ENCODE data around the gene CHST3.

DNA sequence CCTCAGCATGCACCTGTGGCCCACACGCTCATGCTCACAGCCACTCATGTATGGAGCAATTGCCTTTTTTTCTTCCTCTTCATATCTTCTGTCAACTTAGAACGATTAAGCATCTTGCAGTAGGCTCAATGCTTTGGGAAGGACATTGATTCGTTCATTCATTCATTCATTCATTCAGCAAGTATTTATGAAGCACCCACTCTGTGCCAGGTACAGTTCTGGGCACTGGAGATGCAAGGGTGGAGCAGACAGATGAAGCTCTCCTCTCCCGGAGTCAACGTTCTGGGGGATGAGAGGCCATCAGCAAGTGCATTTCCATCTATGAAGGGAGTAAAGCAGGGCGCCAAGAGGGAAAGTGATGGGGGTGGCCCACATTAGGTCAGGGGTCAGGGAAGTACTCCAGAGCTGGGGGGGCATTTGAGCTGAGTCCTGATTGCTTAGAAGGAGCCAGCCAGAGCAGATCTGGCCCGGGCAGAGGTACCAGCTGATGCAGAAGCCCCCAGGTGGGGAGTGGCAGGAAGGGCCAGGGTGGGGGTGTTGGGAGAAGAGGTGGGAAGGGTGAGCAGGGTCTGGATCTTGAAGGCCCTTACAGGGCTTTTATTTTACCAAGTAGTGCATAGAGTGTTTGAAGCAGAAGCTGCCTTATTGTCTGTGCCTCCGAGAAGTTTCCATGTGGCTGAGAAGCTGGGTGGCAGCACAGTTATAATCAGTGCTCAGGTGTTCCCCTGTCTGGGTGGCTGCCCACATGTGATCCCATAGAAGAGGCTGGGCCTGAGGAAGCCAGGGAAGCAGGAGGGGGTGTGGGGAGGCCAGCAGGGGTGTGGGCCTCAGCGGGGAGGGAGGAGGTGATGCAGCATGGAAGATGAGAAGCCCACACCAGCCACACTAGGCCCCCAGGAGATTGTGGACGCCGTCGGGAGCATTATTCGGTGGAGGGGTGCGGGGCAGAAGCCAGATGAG is 36.2 kb downstream of the CHST3 start:
- no peak for TF ChIP-seq SMC3 (conservative IDR thresholded peaks at IDR 0.05; ENCODE audit: poor library complexity)
- TF ChIP-seq, protein P1, sequence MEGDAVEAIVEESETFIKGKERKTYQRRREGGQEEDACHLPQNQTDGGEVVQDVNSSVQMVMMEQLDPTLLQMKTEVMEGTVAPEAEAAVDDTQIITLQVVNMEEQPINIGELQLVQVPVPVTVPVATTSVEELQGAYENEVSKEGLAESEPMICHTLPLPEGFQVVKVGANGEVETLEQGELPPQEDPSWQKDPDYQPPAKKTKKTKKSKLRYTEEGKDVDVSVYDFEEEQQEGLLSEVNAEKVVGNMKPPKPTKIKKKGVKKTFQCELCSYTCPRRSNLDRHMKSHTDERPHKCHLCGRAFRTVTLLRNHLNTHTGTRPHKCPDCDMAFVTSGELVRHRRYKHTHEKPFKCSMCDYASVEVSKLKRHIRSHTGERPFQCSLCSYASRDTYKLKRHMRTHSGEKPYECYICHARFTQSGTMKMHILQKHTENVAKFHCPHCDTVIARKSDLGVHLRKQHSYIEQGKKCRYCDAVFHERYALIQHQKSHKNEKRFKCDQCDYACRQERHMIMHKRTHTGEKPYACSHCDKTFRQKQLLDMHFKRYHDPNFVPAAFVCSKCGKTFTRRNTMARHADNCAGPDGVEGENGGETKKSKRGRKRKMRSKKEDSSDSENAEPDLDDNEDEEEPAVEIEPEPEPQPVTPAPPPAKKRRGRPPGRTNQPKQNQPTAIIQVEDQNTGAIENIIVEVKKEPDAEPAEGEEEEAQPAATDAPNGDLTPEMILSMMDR (IDR thresholded peaks at IDR 0.05; ENCODE audit: poor library complexity, severe bottlenecking): no peak
